Measurements from ENCODE around the gene RPL6. TPM values are rescaled to one million over a fixed set of nuclear protein-coding genes. Genes with fewer than 3 reads are reported as not detected.
"Not testable (repeated sequence)": the region's sequence is repeated elsewhere in the genome, so short reads cannot be mapped to it uniquely, and the experiment has no call there.

RPL6 gene
- total RNA-seq, 1 donor from 2014 or later: 1,039 TPM

DNA sequence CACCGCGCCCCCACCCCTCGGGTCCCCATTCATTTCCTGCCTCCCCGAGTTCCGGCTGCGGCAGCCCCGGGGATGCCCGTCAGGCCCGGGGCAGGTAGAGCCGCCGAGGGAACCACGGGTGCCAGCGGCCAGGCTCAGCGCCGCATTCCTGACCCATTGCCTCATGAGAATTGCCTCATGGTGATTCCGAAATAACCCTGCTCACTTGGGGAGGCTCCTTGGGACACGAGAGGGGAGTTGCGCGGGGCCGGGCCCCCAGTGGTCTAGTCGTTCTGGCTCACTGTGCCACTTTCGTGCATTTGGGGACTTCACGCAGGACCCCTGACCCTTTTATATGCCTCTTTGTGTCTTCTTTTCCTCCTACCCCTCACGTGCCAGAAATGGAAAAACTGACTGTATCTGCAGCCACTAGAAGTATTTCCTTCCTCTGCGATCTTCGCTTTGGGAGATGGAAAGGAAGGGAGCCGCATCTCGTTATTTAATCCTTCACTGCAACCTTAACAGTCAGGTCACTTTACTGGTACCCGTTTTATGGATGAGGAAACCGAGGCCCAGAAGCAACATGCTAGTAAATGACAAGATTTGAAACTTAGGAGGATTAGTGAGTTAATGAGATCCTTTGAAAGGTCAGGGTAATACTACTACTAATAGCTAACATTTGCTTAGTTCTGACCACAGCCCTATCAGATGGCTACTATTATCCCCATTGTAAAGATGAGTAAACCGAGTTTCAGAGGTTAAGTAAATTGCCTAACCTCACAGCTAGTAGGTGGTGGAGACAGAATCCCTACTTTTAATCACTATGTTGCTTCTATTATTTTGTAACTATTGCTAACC lies 10.1 kb upstream of the RPL6 start:
- peak; percentile 80 for DNase-seq

DNA sequence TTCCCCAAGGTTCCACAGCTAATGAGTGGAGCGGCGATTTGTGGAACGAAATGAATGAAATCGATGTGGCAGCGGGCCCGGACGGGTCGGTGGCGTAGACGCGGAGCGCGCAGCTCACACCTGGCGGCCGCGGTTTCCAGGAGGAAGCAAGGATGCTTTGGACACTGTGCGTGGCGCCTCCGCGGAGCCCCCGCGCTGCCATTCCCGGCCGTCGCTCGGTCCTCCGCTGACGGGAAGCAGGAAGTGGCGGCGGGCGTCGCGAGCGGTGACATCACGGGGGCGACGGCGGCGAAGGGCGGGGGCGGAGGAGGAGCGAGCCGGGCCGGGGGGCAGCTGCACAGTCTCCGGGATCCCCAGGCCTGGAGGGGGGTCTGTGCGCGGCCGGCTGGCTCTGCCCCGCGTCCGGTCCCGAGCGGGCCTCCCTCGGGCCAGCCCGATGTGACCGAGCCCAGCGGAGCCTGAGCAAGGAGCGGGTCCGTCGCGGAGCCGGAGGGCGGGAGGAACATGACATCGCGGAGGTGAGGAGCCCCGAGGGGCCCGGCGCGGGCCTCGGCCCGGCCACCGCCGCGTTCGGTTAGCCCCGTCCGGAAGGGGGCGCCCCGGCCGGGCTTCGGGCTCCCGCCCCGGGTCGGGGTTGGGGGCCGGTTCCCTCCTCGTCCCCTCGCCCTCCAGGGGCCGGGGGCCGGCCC lies 9.3 kb upstream of the RPL6 start, which contains the start of gene PTPN11:
Gene PTPN11 (plus strand): TSS at position 340 of the 689 bp plus-strand sequence. CDS start 165 bp downstream, at position 505.
- DNase-seq: peak; percentile 65

DNA sequence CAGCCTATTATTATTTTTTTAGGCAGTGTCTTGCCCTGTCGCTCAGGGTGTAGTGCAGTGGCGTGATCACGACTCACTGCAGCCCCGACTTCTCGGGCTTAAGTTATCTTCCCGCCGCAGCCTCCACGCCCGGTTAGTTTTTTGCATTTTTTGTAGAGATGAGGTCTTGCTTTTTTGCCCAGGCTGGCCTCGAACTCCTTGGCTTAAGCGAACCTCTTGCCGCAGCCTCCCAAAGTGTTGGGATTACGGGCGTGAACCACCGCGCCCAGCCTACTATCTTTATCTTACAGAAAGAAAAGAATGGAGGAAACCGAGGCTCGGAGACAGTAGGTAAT lies 8.8 kb upstream of the RPL6 start:
- DNase-seq: peak; percentile 40

- DNase-seq: not testable (repeated sequence)
Measured at GRCh38 chr12:112415457-112415856, 6.1 kb upstream of the RPL6 start.

DNA sequence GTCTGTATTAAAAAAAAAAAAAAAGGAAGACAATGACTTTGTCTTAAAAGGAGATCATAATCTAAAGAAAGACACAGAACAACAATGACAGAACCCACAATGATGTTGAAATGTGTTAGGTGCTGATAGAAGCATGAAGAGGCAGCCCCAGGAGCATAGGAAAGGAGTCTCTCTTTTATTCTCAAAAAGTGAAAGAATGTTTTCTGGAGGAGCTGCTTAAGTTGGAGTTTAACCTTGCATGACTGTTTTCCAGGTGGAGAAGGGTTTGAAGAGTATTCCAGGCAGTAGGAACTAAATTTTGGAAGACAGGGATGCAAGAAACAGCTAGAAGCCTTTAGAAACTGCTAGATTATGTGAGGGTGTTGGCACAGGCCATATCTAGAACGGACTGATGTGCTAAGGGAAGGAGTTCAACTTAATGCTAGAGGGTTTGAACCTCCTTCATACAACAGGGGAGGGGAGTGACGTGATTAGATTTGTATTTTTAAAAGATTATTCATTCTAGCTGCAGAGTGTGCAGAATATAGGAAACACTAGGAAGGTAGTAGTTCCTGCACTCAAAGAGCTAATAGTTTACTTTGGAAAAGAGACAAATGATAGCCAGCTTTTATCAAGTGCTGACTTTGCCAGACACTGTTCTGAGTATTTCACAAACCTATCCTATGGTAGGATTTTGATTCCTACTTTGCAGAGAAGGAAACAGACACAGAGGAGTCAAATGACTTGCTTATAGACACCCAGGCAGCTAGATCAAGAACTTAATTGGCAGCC lies 4.6 kb upstream of the RPL6 start:
- DNase-seq: no peak

- DNase-seq: no peak
Measured at GRCh38 chr12:112409906-112410244, 470 bp upstream of the RPL6 start.

DNA sequence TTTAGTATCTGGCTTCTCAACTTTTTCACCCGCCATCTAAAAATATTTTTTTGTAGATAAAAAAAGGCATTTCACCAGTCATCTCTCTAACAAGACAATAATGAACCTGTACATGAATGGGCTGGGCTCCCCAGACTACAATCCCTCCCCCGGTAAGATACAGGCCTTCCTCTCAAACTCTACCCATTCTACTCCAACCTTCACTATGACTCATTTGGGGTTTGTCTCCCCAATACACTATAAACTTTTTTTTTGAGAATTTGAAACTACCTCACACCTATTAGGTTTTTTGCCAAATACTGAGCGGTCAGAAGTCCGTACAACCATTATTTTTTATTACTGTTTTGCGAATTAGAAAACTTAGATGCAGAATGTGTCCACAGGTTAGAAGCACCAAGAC lies 784 bp downstream of the RPL6 start:
- DNase-seq: no peak

DNA sequence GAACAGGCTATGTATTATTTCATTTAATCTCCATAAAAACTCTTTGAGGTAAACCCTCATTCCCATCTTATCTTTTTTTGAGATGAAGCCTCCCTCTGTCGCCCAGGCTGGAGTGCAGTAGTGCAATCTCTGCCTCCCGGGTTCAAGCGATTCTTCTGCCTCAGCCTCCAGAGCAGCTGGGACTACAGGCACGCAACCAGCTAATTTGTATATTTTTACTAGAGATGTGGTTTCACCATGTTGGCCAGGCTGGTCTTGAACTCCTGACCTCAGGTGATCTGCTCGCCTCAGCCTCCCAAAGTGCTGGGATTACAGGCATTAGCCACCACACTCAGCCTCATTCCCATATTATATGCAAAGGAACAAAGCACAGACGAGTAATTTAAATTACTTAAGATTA lies 1.7 kb downstream of the RPL6 start:
- DNase-seq: not testable (repeated sequence)

GRCh38 chr12:112406519-112407488 lies 2.6 kb downstream of the RPL6 start:
- no peak for DNase-seq

GRCh38 chr12:112401903-112402498 lies 7.4 kb downstream of the RPL6 start:
- no peak for DNase-seq

DNA sequence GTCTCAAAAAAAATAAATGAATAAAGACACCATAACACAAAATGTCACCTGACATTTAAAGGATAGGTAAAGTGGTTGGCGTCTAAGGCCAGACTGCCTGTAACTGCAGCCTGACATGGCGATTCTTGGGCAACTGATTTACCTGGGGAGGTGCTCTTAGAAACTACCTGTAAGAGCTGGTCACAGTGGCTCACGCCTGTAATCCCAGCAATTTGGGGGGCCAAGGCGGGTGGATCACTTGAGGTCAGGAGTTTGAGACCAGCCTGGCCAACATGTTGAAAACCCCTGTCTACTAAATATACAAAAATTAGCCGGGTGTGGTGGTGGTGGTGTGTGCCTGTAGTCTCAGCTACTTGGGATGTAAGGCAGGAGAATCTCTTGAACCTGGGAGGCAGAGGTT lies 8.4 kb downstream of the RPL6 start:
- DNase-seq: no peak

GRCh38 chr12:112393328-112393727 lies 16.1 kb downstream of the RPL6 start:
- DNase-seq: no peak

GRCh38 chr12:112389922-112390654 lies 19.3 kb downstream of the RPL6 start:
- DNase-seq: not testable (repeated sequence)

- DNase-seq: no peak
Measured at GRCh38 chr12:112389228-112389627, 20.2 kb downstream of the RPL6 start.

GRCh38 chr12:112386726-112387125 lies 22.7 kb downstream of the RPL6 start:
- no peak for DNase-seq

DNA sequence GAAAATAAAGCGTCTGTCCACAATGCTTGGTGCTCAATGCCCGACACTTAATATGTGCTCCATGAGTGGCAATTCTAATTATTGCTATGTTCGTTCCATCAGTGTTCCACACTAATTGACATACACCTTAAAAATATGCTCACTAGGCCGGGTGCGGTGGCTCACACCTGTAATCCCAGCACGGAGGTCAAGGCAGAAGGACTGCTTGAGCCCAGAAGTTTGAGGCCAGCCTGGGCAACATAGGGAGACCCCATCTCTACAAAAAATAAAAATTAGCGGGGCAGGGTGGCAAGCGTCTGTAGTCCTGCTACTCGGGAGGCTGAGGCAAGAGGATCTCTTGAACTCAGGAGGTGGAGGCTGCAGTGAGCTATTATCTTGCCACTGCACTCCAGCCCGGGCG lies 26.5 kb downstream of the RPL6 start:
- no peak for DNase-seq

DNA sequence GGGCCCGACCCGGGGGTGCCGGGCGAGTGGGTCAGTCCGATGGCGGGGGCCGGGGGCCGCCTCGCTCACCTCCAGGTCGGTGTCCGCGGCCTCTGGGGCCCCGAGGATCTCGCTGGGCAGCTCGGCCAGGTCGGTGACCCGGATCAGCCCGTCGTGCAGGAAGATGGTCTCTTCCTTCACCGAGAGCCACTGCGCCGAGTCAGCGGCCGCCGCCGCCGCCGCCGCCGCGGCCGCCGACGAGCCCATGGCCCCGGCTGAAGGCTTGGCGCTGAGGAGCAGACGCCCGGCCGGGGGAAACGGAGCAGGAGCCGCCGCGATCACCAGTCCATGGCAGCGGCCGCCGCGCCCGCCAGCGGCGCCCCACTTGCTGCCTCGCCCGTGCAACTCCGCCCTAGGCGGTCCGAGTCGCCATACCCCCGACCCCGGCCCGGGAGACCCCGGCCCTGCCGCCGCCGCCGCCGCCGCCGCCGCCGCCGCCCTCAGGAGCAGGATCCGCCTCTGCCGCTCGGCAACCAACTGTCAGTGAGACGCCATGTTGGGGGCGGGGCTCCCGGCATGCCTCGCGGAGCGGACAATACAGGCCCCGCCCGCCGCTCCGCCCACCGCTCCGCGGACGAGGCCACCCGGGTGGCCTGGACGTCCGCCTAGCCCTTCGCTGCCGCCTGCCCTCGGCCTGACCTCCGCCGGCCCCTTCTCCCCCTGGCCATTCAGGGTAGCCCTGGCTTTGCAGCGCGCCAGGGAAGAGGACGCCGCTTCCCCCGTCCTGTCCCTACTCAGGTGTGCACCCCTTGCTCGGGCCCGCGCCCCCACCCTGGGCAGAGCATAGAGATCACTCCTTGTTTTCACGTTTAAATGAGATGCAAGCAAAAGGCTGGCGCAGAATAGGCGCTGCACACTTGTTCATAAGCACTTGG lies 27.3 kb downstream of the RPL6 start, which contains the start of gene HECTD4:
Gene HECTD4 (minus strand): TSS at position 549 of the 914 bp plus-strand sequence. CDS start 303 bp downstream, at position 246.
- DNase-seq: peak; percentile 35

- no peak for DNase-seq
Measured at GRCh38 chr12:112381406-112381882, 28.0 kb downstream of the RPL6 start.

All from skin of body (tissue), 2 donors.